Naive thymus-derived CD4-positive, alpha-beta T cell (primary cell): ENCODE measurements around the gene FAAP100. TPM values are rescaled to one million over a fixed set of nuclear protein-coding genes. Genes with fewer than 3 reads are reported as not detected.
A peak's percentile ranks its signal among the peaks of the same experiment; 100 is the strongest.

Source experiments
- ATAC-seq: fragments of 150-1000 bp; cut with Tn5 transposase; 2 replicates; pipeline ENCODE4 v1.10.0; 2021; ENCODE audit warnings: mild to moderate bottlenecking, moderate library complexity
- CTCF ChIA-PET: fragments of 350-600 bp; sonication (Branson Sonifier 250); formaldehyde crosslinking; loops from one replicate; lab custom pipeline; 2021; ENCODE audit warnings: antibody characterized with exemption; lab: Charles Lee
- POLR2A ChIA-PET: fragments of 350-600 bp; sonication (Branson Sonifier 250); formaldehyde crosslinking; loops from one replicate; lab custom pipeline; 2021; ENCODE audit warnings: antibody characterized with exemption, inconsistent platforms; lab: Charles Lee
- DNase-seq, 9 donors: peaks; one replicate each; pipeline versions ENCODE4 v3.0.0 to v3.0.0-alpha.2; 2020 to 2022; ENCODE audit warnings: mixed read lengths in 1 of 9
- H3K27ac ChIP-seq: one replicate; pipeline ENCODE4 v1.7.0; 2013; ENCODE audit warnings: mild to moderate bottlenecking, low read depth, low read length, moderate library complexity
- H3K27me3 ChIP-seq, 2 donors: one replicate each; pipeline ENCODE4 v1.7.0; 2013; ENCODE audit warnings: low read length in 2 of 2, mild to moderate bottlenecking in 2 of 2, moderate library complexity in 2 of 2; ENCODE audit not compliant: control insufficient read depth in 2 of 2, insufficient read depth in 2 of 2
- H3K36me3 ChIP-seq, 3 experiments: 1 replicate in 2 of 3; 2 replicates in 1 of 3; pipeline ENCODE4 v1.7.0; 2013; ENCODE audit warnings: low read length in 3 of 3, mild to moderate bottlenecking in 3 of 3, moderate library complexity in 1 of 3; ENCODE audit not compliant: insufficient read depth in 3 of 3, control insufficient read depth in 2 of 3
- H3K4me1 ChIP-seq, 2 donors: one replicate each; pipeline ENCODE4 v1.7.0; 2013; ENCODE audit warnings: low read length in 2 of 2, mild to moderate bottlenecking in 2 of 2, moderate library complexity in 1 of 2; ENCODE audit not compliant: control insufficient read depth in 2 of 2, insufficient read depth in 2 of 2
- H3K4me3 ChIP-seq: 2 replicates; pipeline ENCODE4 v1.7.0; 2013; ENCODE audit warnings: mild to moderate bottlenecking, low read length
- H3K9me3 ChIP-seq, 3 experiments: 1 replicate in 2 of 3; 2 replicates in 1 of 3; pipeline ENCODE4 v1.7.0; 2013; ENCODE audit warnings: low read length in 3 of 3; ENCODE audit not compliant: control insufficient read depth in 2 of 3
- H3K27ac Mint-ChIP-seq, 9 donors: one replicate each; pipeline ENCODE4 v1.8.0; 2020 to 2022; ENCODE audit warnings: mixed read lengths in 9 of 9, mild to moderate bottlenecking in 8 of 9, moderate library complexity in 5 of 9, inconsistent platforms in 2 of 9
- H3K27me3 Mint-ChIP-seq, 5 donors: one replicate each; pipeline ENCODE4 v1.8.0; 2021 to 2022; ENCODE audit warnings: mixed read lengths in 5 of 5, mild to moderate bottlenecking in 1 of 5
- H3K36me3 Mint-ChIP-seq, 5 donors: one replicate each; pipeline ENCODE4 v1.8.0; 2020 to 2022; ENCODE audit warnings: mixed read lengths in 5 of 5, mild to moderate bottlenecking in 3 of 5, inconsistent platforms in 1 of 5
- H3K4me1 Mint-ChIP-seq, 7 donors: one replicate each; pipeline ENCODE4 v1.8.0; 2020 to 2022; ENCODE audit warnings: mixed read lengths in 7 of 7, mild to moderate bottlenecking in 3 of 7, inconsistent platforms in 1 of 7
- H3K4me3 Mint-ChIP-seq, 10 donors: one replicate each; pipeline ENCODE4 v1.8.0; 2020 to 2022; ENCODE audit warnings: mild to moderate bottlenecking in 10 of 10, mixed read lengths in 10 of 10, moderate library complexity in 6 of 10, inconsistent platforms in 2 of 10
- H3K9me3 Mint-ChIP-seq, 11 donors: one replicate each; pipeline ENCODE4 v1.8.0; 2020 to 2022; ENCODE audit warnings: mixed read lengths in 11 of 11, mild to moderate bottlenecking in 4 of 11, inconsistent platforms in 1 of 11, moderate library complexity in 1 of 11
- intact Hi-C, 2 donors: fragments of 100-400 bp; cut with micrococcal nuclease; formaldehyde crosslinking; loops; one replicate each; pipeline ENCODE4 v1.15.1; 2023
- polyA plus RNA-seq, 2 donors: library from polyadenylated mRNA; unstranded; fragments of 300-500 nt; fragmentation: Illumina TruSeq; gene quantifications; one replicate each; pipeline ENCODE4 v1.2.3, GENCODE V29; 2021
- total RNA-seq, 6 experiments: library from RNA in 5 of 6; stranded (reverse) in 5 of 6; gene quantifications; 1 replicate in 5 of 6; 2 replicates in 1 of 6; pipeline ENCODE4 v1.2.3 and lab custom pipeline; 2021 to 2026

The FAAP100 gene
- total and polyA plus RNA-seq, 7 experiments from 2014 or later = 9.0 to 57.0 (median 37.7) TPM

DNA sequence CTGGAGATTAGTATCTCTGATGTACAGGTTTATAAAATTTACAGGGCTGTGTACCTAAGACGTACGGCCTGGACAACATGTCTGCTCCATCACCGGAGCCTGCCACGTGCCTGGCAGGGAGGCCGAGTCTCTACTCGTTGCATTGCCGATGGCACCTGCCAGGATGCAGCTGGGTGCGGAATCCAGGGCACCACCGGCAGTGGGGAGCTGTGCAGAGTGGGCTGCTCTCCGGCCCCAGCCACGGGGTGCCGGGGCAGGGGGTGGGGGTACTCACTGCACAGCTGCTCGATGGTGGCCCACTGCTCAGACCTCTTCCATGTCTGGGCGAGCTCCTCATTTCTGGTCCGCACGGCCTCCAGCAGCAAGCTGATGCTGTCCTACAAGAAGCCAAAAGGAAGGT lies 13.1 kb upstream of the FAAP100 start:
- ChIA-PET POLR2A (interaction anchor here (2.3 kb wide), 1 partner anchor 13 kb away, joined by 10 read pairs; the partner anchor contains the start of gene FAAP100), CTCF (interaction anchor here (0.5 kb wide), 1 partner anchor 288 kb away, joined by 6 read pairs; no protein-coding TSS in a partner anchor)
- ATAC-seq (no peak), DNase-seq (no peak)
- no peaks in the 10 kb centered on the region for H3K27me3 ChIP-seq
- no peaks in the 10 kb centered on the region for H3K9me3 Mint-ChIP-seq
- no peak overlapping the region for H3K27ac ChIP-seq
- H3K36me3 ChIP-seq = peaks cover 1 to 91% (median 20%) of the 10 kb centered on the region in 3 experiments
- no peaks in the 10 kb centered on the region for H3K4me1 ChIP-seq
- H3K4me3 ChIP-seq = no peak overlapping the region
- peak overlapping the region in 1 of 9 donors; percentile 36 for H3K27ac Mint-ChIP-seq
- no peaks in the 10 kb centered on the region for H3K9me3 ChIP-seq
- peaks cover 0 to 34% (median 19%) of the 10 kb centered on the region in 5 donors for H3K36me3 Mint-ChIP-seq
- H3K4me1 Mint-ChIP-seq = peaks cover 0 to 6% (median 0%) of the 10 kb centered on the region in 7 donors
- intact Hi-C loops = no loop called here
- no peaks in the 10 kb centered on the region for H3K27me3 Mint-ChIP-seq
- H3K4me3 Mint-ChIP-seq = no peak overlapping the region

DNA sequence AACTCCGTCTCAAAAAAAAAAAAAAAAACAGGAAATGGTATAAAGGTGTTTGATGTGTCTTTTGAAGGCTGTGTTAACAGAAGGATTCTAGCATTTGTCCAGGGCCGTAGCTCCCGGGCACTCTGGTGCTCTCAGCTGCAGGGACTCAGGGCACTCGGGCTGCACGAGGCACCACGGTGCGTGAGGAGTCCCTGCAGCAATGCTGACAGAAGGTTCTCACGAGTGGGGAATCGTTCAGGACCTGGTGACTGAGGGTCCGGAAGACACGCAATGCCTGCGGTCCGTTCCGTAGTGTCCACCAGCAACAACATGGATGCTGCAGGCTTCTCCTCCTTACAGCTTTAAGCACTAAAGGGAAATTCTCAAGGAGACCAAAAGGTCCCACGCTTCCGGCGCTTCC lies 12.6 kb upstream of the FAAP100 start:
- Histone ChIP-seq H3K27me3 (no peaks in the 10 kb centered on the region), H3K9me3 (no peaks in the 10 kb centered on the region), H3K27ac (no peak overlapping the region), H3K4me1 (no peaks in the 10 kb centered on the region), H3K4me3 (no peak overlapping the region), H3K36me3 (peaks cover 0 to 91% (median 20%) of the 10 kb centered on the region in 3 experiments)
- ChIA-PET CTCF (interaction anchor here (0.5 to 0.7 kb wide), 2 partner anchors 67 to 289 kb away, joined by 6 read pairs; no protein-coding TSS in a partner anchor), POLR2A (interaction anchor here (2.3 kb wide), 1 partner anchor 12 kb away, joined by 10 read pairs; the partner anchor contains the start of gene FAAP100)
- Mint-ChIP-seq H3K4me1 (peaks cover 0 to 6% (median 0%) of the 10 kb centered on the region in 7 donors), H3K27ac (no peak overlapping the region), H3K36me3 (peaks cover 0 to 33% (median 19%) of the 10 kb centered on the region in 5 donors), H3K27me3 (no peaks in the 10 kb centered on the region), H3K9me3 (no peaks in the 10 kb centered on the region), H3K4me3 (no peak overlapping the region)
- no peak for ATAC-seq
- DNase-seq = no peak
- intact Hi-C loops = no loop called here

- no peaks in the 10 kb centered on the region for H3K4me1 ChIP-seq
- no peak overlapping the region for H3K27ac ChIP-seq
- no peak overlapping the region for H3K4me3 ChIP-seq
- no peaks in the 10 kb centered on the region for H3K9me3 ChIP-seq
- H3K4me1 Mint-ChIP-seq = peaks cover 0 to 6% (median 0%) of the 10 kb centered on the region in 7 donors
- H3K36me3 ChIP-seq = peaks cover 0 to 89% (median 17%) of the 10 kb centered on the region in 3 experiments
- intact Hi-C loops = no loop called here
- no peak for DNase-seq
- H3K9me3 Mint-ChIP-seq = no peaks in the 10 kb centered on the region
- CTCF ChIA-PET = interaction anchor here (0.7 to 1.1 kb wide), 2 partner anchors 8 to 66 kb away, joined by 4 to 6 read pairs; no protein-coding TSS in a partner anchor
- peak; percentile 40 for ATAC-seq
- no peak overlapping the region for H3K27ac Mint-ChIP-seq
- POLR2A ChIA-PET = interaction anchor here (0.7 to 2.3 kb wide), 2 partner anchors 11 to 86 kb away, joined by 3 to 10 read pairs; partner anchors contain the start of gene FAAP100
- H3K27me3 ChIP-seq = no peaks in the 10 kb centered on the region
- peaks cover 0 to 33% (median 19%) of the 10 kb centered on the region in 5 donors for H3K36me3 Mint-ChIP-seq
- no peak overlapping the region for H3K4me3 Mint-ChIP-seq
- H3K27me3 Mint-ChIP-seq = no peaks in the 10 kb centered on the region
These were observed 11.9 kb upstream of the FAAP100 start for GRCh38 chr17:81563861-81564586.

DNA sequence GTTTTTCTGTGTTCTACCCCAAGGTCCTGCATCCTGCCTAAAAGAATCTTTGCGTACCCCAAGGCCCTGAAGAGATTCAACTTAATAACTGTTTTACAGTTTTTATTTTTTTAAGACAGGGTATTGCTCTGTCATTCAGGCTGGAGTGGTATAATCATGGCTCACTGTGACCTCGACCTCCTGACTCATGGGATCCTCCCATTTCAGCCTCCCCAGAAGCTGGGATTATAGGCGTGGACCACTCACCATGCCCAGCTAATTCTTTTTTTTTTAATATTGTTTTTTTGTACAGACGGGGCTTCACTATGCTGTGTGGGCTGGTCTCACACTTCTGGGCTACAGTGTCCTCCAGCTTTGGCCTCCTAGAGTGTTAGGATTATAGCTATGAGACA lies 9.3 kb upstream of the FAAP100 start:
- peak; percentile 42 for ATAC-seq
- CTCF ChIA-PET = no interaction called here
- Histone ChIP-seq H3K9me3 (no peaks in the 10 kb centered on the region), H3K36me3 (peaks cover 0 to 83% (median 3%) of the 10 kb centered on the region in 3 experiments), H3K4me3 (no peak overlapping the region), H3K27me3 (no peaks in the 10 kb centered on the region), H3K4me1 (no peaks in the 10 kb centered on the region), H3K27ac (no peak overlapping the region)
- intact Hi-C loops = no loop called here
- peaks cover 0 to 44% (median 14%) of the 10 kb centered on the region in 5 donors for H3K36me3 Mint-ChIP-seq
- no peaks in the 10 kb centered on the region for H3K9me3 Mint-ChIP-seq
- DNase-seq = no peak
- peaks cover 0 to 6% (median 0%) of the 10 kb centered on the region in 7 donors for H3K4me1 Mint-ChIP-seq
- H3K27me3 Mint-ChIP-seq = no peaks in the 10 kb centered on the region
- H3K27ac Mint-ChIP-seq = no peak overlapping the region
- H3K4me3 Mint-ChIP-seq = no peak overlapping the region
- POLR2A ChIA-PET = no interaction called here

DNA sequence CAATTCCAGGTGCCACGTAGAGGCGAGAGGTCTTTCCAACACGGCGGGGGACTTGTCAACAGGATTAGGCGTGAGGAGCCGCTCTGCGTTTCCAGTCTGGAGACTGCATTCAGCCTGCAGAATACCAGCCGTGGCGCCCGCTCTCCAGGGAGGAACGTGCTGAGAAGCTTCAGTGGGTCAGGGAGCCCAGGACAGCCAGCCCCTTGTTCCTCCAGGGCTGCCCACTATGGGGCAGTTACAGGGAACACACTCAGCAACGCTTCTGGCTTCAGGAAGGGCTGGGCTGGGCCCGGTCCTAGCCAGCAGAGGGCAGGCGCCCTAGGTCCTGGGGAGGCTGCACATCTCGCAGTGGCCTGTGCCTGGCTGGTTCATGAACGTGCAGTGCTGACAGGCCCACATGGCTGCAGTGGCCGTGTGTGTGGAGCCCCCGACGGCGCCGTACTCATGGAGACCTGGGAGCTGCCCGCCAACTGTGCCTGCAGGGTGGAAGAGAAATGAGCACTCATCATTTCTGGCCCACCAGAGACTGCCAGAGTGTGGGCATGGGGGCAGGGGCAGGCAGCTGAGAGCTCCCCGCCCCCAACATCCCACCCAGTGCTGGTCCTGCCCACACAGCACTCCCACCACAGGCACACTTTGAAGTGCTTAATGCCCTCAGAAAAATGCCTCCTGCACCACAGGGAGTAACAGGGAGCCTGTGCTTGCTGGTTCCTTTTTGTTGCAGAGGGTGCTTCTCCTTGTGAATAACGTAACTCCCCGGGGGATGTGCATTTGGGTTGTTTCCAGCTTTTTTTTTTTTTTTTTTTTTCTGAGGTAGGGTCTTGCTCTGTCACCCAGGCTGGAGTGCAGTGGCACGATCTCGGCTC lies 7.0 kb upstream of the FAAP100 start:
- H3K36me3 ChIP-seq = peaks cover 0 to 63% (median 3%) of the 10 kb centered on the region in 3 experiments
- POLR2A ChIA-PET = interaction anchor here (0.6 to 1.2 kb wide), 2 partner anchors 13 to 47 kb away, joined by 3 to 4 read pairs; no protein-coding TSS in a partner anchor
- ATAC-seq = peak; percentile 66
- H3K9me3 ChIP-seq = no peaks in the 10 kb centered on the region
- intact Hi-C loops = loop anchor here in 1 of 2 donors (10.0 kb wide), 1 partner anchor 1104 kb away; no protein-coding TSS in a partner anchor
- H3K27ac Mint-ChIP-seq = no peak overlapping the region
- H3K27me3 ChIP-seq = no peaks in the 10 kb centered on the region
- H3K4me1 Mint-ChIP-seq = peaks cover 0 to 7% (median 3%) of the 10 kb centered on the region in 7 donors
- H3K4me1 ChIP-seq = peaks cover 1 to 3% of the 10 kb centered on the region in 2 donors
- H3K4me3 ChIP-seq = no peak overlapping the region
- no peak overlapping the region for H3K27ac ChIP-seq
- H3K27me3 Mint-ChIP-seq = no peaks in the 10 kb centered on the region
- no peak for DNase-seq
- CTCF ChIA-PET = interaction anchor here (0.7 kb wide), 1 partner anchor 40 kb away, joined by 4 read pairs; no protein-coding TSS in a partner anchor
- peaks cover 0 to 25% (median 5%) of the 10 kb centered on the region in 5 donors for H3K36me3 Mint-ChIP-seq
- no peaks in the 10 kb centered on the region for H3K9me3 Mint-ChIP-seq
- no peak overlapping the region for H3K4me3 Mint-ChIP-seq

- H3K9me3 Mint-ChIP-seq = no peaks in the 10 kb centered on the region
- H3K4me1 Mint-ChIP-seq = peaks cover 7 to 18% (median 14%) of the 10 kb centered on the region in 7 donors
- no peak overlapping the region for H3K4me3 Mint-ChIP-seq
- intact Hi-C loops = loop anchor here in 1 of 2 donors (10.0 kb wide), 1 partner anchor 1103 kb away; no protein-coding TSS in a partner anchor
- no peaks in the 10 kb centered on the region for H3K27me3 Mint-ChIP-seq
- DNase-seq (no peak), ATAC-seq (no peak)
- H3K4me3 ChIP-seq = no peak overlapping the region
- peaks cover 0 to 52% (median 3%) of the 10 kb centered on the region in 3 experiments for H3K36me3 ChIP-seq
- no peak overlapping the region for H3K27ac Mint-ChIP-seq
- peaks cover 0 to 19% (median 5%) of the 10 kb centered on the region in 5 donors for H3K36me3 Mint-ChIP-seq
- H3K9me3 ChIP-seq = no peaks in the 10 kb centered on the region
- peaks cover 11 to 12% of the 10 kb centered on the region in 2 donors for H3K4me1 ChIP-seq
- ChIA-PET POLR2A (no interaction called here), CTCF (no interaction called here)
- H3K27ac ChIP-seq = no peak overlapping the region
- no peaks in the 10 kb centered on the region for H3K27me3 ChIP-seq
These were observed 5.9 kb upstream of the FAAP100 start for GRCh38 chr17:81558115-81558468.
